BJ (cell line): Measurements from ENCODE around the gene ZFAND4. TPM values are rescaled to one million over a fixed set of nuclear protein-coding genes. Genes with fewer than 3 reads are reported as not detected.

Source experiments
- CTCF ChIA-PET: fragments of 350-600 bp; formaldehyde crosslinking; extraction: SDS; loops from one replicate; lab custom pipeline; 2021; ENCODE audit warnings: antibody characterized with exemption, inconsistent platforms; lab: Yijun Ruan, JAX
- POLR2A ChIA-PET: fragments of 300-600 bp; sonication (Branson Sonifier 250); formaldehyde crosslinking; extraction: SDS; loops from one replicate; lab custom pipeline; 2021; ENCODE audit warnings: antibody characterized with exemption; lab: Charles Lee
- DNase-seq: peaks from one replicate; pipeline ENCODE4 v3.0.0-alpha.2; 2011; ENCODE audit warnings: low read depth
- H3K27me3 ChIP-seq: 2 replicates; pipeline ENCODE4 v1.6.0; 2011; ENCODE audit warnings: low read length; ENCODE audit not compliant: control insufficient read depth, insufficient read depth
- H3K36me3 ChIP-seq: 2 replicates; pipeline ENCODE4 v1.5.1; 2011; ENCODE audit warnings: low read length; ENCODE audit not compliant: control insufficient read depth, insufficient read depth
- H3K4me3 ChIP-seq: 2 replicates; pipeline ENCODE4 v1.5.1; 2011; ENCODE audit warnings: low read depth, mild to moderate bottlenecking, control low read depth, low read length
- CTCF ChIP-seq: IDR thresholded peaks from 2 replicates; pipeline ENCODE4 v1.5.1; 2011; ENCODE audit warnings: low read depth, mild to moderate bottlenecking, control low read depth, inconsistent platforms, low read length, moderate library complexity; ENCODE audit not compliant: insufficient read depth
- polyA plus RNA-seq: library from polyadenylated mRNA; depleted of rRNA; stranded (reverse); fragments of >200 nt; gene quantifications from 2 replicates; pipeline ENCODE4 v1.2.3, GENCODE V29; 2011

Gene ZFAND4
- polyA plus RNA-seq, 1 experiment: 2.1 TPM

DNA sequence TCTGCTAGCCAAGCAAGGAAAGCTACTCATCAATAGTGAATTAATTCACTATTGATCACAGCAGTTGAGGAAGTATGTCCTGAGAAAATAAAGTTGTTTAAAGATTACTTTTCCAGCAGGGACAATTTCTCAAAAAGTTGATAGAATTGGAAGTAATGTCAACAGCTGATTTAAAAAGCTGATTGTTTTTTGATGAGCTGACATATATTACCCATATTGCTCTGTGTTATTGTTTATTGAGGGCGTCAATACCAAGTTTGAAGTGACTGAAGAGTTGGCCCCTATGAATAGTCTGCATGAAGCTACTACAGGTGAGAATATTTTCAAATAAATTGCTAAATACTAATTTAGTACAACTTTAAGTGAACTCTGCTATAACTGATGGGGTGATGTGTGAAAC lies 28.0 kb downstream of the ZFAND4 start:
- Histone ChIP-seq H3K36me3 (no peaks in the 10 kb centered on the region), H3K4me3 (no peak overlapping the region), H3K27me3 (no peaks in the 10 kb centered on the region)
- TF ChIP-seq CTCF: no peak
- CTCF ChIA-PET: interaction anchor here (0.8 kb wide), 1 partner anchor 179 kb away, joined by 3 read pairs; no protein-coding TSS in a partner anchor
- no peak for DNase-seq
- POLR2A ChIA-PET: interaction anchor here (0.6 kb wide), 1 partner anchor 16 kb away, joined by 3 read pairs; no protein-coding TSS in a partner anchor

DNA sequence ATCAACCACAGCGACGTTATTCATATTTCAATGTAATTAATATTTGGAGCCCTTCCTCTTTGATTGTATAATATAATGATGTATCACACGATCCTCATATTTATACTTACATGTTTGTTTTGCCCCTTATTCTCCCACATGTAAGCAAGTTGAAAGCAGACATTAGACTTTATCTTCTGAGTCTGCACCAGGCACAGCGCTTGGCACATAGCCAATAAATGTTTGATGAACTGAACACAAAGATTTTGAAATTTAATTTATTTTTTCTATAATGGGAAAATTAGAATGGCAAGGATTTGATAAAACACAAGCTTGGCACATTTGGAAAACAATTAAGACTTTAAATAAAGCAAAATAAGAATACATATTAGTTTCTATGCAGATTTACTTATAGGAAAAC lies 31.6 kb downstream of the ZFAND4 start:
- CTCF ChIA-PET: interaction anchor here (0.9 kb wide), 1 partner anchor 31 kb away, joined by 3 read pairs; the partner anchor contains the start of gene ZFAND4
- DNase-seq: no peak
- H3K27me3 ChIP-seq: no peaks in the 10 kb centered on the region
- H3K4me3 ChIP-seq: no peak overlapping the region
- H3K36me3 ChIP-seq: no peaks in the 10 kb centered on the region
- POLR2A ChIA-PET: no interaction called here
- TF ChIP-seq CTCF: no peak

DNA sequence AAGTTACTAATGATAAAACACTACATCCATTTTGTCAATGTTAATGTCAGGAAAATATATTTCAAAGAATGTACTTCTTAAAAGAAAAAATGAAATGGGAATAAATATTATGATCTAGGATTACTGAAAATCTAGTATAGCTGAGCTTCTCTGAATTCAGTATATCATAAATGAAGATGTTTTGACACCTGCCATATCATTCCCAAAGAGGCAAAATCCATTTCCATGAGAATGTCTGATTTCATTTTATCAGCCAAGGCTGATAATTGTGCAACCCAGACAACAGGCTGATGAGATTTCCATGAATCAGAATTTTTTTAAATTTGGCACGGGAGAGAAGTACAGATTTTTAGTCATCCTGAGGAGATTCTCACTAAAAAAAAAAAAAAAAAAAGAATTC lies 32.5 kb downstream of the ZFAND4 start:
- no peaks in the 10 kb centered on the region for H3K36me3 ChIP-seq
- DNase-seq: no peak
- ChIA-PET CTCF (interaction anchor here (0.9 kb wide), 1 partner anchor 32 kb away, joined by 3 read pairs; the partner anchor contains the start of gene ZFAND4), POLR2A (interaction anchor here (0.5 kb wide), 2 partner anchors 23 to 168 kb away, joined by 5 read pairs; no protein-coding TSS in a partner anchor)
- no peak overlapping the region for H3K4me3 ChIP-seq
- no peaks in the 10 kb centered on the region for H3K27me3 ChIP-seq
- no peak for TF ChIP-seq CTCF

DNA sequence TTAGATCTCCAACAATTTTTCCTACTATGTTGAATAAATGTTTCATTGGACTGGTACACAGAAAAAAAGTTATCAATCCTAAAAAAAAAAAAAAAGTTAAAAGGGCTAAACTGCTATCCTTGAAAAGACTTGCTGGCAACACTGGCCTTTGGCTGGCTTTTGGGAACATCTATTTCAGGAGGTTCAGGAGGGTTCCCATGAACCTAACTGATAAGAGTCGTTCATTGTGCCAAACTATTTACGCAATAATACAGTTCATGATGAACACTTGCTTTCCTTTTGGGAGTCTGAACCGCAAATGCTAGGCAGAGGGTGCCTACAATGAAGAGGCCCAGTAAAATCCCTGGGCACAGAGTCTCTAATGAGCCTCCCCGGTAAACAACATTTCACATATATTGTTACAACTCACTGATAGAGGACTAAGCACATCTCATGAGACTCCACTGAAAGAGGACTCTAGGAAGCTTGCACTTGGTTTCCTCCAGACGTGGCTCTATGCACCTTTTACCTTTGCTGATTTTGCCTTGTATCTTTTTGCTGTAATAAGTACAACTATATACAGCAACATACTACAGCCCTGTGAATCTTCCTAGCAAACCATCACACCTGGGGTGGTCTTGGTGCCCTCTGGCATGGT lies 45.0 kb downstream of the ZFAND4 start:
- no peak for DNase-seq
- Histone ChIP-seq H3K36me3 (peaks cover 2% of the 10 kb centered on the region), H3K27me3 (no peaks in the 10 kb centered on the region), H3K4me3 (no peak overlapping the region)
- ChIA-PET POLR2A (interaction anchor here (0.6 kb wide), 1 partner anchor 50 kb away, joined by 3 read pairs; no protein-coding TSS in a partner anchor), CTCF (interaction anchor here (1.3 kb wide), 2 partner anchors 12 to 45 kb away, joined by 3 read pairs; partner anchors contain the start of gene ZFAND4)
- no peak for TF ChIP-seq CTCF

DNA sequence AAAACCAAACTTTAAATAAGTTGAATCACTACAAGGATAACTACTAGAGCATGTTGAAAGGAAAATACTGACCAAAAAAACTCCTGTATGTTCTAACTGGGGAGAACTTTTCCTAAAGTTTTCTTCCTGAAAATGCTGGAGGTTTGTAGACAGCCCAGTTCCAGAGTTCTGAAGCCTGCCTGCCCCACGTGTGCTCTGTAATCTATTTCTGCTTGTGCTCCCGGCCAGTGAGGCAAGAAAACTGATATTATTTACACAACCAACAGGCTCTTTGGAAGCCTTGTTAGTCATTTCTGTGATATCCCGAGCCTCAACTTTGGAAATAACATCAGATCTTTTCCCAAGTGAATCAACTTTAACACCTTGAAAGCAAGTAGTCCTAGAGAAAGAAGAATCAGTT lies 46.7 kb downstream of the ZFAND4 start:
- no peak overlapping the region for H3K4me3 ChIP-seq
- no peak for DNase-seq
- peaks cover 2% of the 10 kb centered on the region for H3K36me3 ChIP-seq
- TF ChIP-seq CTCF: no peak
- CTCF ChIA-PET: no interaction called here
- POLR2A ChIA-PET: no interaction called here
- H3K27me3 ChIP-seq: no peaks in the 10 kb centered on the region
